HG03060 (cell line): ENCODE measurements around the gene CEP164.

Source experiments
- ATAC-seq: cut with Tn5 transposase; IDR thresholded peaks from one replicate; pipeline ENCODE4 v1.9.1; 2021; ENCODE audit warnings: low read depth, moderate number of reproducible peaks; ENCODE audit not compliant: unreplicated experiment

The CEP164 gene

DNA sequence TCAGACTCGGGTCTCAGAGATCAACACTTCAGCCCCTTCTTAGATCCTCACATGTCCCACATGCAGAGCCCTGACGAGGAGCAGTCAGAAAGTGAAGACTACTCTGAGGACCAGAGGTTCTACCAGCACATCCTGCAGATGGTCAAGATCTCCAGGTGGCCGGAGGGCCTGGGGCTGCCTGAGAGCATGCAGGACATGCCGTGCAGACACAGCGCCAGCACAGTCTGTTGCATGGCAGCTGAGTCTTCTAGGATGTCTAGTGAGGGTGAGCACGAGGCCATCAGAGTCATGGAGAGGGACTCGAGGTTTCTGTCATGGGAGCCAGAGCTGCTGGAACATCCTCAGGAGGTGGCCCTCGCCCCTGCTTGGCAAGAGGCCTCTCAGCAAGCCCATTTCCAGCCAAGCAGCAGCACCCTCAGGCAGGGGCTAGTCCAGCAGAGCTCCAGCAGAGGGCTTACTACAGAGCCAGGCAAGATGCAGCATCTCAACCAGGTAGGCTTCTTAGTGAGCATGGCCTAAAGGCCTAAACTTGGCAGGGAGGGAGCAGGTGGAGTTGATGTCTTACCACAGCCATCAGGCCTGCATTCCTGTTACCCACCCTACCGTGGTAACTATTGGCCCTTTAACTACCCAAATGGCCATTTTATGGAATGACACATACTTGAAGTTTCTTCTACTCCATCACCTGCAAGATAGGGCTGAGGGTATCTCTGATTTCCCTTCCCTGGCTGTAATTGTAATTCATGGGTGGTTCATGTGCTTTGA, 28.7 kb downstream of the CEP164 start:
- no peak for ATAC-seq

DNA sequence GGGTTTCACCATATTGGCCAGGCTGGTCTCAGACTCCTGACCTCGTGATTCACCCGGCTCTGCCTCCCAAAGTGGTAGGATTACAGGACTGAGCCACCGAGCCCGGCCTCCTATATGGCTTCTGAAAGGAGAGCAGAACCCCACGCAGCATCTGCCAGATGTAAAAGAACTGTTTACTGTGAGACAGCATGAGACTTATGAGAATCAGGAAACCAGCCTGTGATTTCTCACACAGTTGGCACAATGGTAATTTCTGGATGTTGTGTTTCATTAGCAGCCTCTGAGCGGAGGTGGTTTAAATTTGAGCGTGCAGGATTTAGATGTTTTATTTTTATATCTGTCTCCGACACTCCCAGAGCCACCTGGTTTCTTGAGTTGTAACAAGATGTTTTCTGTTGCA, 33.8 kb downstream of the CEP164 start:
- ATAC-seq, result no peak

DNA sequence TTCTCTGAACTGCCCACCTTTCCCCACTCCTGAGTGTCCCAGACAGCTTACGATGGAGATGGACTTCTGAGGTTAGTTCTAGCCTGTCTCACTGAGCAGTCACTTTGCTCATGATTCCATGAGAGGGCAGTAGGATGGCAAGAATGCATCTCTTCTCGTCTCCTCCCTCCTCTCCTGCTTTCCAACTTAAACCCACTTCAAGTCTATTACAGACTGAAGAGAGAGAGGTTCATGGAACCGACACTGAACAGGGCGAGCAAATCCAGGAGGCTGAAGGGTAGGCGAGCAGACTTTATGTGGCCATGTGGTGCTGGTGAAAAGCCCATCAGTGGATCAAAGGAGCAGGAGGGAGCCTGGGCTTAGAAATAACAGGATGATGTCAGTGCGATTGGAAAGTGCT, 38.6 kb downstream of the CEP164 start:
- ATAC-seq, result no peak

DNA sequence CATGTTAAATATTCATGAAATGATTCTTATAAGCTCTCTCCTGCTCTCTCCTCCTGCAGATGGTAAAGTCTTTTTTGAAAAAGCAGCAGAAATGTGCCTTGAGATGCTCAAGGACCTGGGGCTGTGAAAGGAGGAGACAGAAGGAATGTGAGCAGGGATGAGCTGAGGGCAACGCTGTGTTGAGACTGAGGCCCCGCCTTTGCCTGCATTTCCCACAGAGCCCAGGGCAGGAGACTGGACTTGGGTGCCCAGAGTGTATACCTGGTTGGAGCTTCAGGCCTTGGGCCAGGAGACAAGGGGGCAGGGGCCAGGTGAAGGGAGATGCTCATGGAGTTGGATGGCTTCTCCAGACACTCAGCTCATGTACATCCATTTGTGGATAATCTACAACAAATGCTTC, 39.2 kb downstream of the CEP164 start:
- no peak for ATAC-seq

DNA sequence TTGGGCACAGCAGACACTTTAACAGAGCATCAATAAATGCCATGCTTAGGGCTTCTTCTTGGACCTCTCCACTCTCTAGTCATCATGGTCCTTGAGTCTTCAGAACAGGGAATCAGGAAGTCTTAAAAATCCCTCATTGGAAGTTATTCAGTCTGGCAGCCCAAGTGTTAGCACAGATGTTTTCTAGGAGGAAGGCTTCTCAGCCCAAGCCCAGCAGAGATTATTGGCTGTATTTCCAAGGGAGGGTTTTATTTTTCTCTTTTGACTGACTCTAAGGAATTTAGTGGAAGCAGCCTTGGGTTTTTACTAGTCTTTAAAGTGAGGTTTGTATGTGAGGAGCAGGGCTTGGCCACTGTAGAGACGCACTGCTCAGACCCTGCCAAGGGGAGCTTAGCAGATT, 41.9 kb downstream of the CEP164 start:
- no peak for ATAC-seq

DNA sequence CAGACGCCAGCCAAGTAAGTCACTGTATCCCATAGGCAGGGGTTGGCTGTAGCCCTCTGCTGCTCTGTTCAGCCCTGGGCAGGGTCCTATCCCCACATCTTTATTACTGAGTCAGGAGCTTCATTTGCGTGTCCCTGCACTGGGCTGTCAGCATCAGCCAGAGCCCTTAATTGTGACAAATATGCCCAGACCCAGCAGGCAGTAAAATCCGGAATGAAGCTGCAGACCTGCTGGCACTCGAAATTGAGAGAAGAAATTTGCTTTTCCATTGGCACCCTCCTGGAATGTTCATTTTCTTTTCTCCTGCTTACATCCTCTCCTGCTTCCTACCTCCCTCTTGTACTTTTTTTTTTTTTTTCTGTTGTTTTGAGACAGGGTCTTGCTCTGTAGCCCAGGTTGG, 43.8 kb downstream of the CEP164 start:
- ATAC-seq, result no peak

DNA sequence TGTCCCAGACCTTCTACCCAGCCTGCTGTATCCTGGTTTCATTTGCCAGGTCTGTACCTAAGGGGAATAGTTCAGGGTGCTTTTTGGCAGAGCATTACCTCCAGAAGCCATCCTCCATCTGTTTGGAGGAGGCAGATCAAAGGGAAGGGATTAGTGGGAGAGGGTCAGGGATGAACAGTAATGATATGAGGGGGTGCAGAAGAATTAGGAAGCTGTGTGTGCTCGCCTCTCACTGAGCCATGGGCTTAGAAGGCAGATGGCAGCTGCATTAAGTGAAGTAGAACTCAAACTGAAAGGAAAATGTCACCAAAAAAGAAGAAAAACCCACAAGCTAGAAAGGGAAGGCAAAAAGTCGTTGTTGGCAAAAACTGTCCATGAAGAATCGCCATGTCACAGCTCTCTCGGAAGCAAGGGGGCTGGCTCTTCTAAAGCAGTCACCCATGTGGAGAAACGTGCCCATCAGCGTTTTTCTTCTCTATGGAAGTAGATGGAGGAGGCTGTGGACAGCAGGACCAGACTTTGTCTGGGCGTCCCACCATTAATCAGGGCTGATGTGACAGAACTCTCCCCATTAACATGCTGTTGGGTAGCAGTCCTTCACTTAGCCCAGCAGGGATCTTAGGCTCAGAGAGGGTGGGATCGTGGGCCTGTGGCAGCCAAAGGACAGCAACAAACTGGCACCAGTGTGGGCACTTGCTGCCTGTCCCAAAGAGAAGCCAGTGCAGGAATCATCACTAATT, 46.8 kb downstream of the CEP164 start:
- no peak for ATAC-seq

DNA sequence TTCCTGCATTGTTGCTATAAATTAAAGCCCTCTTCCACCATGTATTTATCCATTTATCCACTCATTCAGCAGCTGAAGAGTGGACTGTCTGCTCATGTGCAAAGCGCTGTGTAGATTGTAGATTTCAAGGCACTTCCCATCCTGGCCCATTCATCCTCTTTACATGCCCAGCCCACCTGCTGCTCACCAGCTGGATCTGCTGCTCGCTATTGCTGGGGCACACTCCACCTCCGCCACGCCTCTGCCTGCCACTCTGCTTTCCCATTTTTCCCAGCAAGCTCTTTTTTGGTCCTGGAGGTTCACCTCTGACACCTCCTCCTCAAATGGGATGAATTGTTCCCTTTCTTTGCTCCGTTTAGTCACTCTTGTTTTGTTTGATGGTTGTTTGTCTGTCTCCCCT, 48.3 kb downstream of the CEP164 start:
- ATAC-seq, result no peak

DNA sequence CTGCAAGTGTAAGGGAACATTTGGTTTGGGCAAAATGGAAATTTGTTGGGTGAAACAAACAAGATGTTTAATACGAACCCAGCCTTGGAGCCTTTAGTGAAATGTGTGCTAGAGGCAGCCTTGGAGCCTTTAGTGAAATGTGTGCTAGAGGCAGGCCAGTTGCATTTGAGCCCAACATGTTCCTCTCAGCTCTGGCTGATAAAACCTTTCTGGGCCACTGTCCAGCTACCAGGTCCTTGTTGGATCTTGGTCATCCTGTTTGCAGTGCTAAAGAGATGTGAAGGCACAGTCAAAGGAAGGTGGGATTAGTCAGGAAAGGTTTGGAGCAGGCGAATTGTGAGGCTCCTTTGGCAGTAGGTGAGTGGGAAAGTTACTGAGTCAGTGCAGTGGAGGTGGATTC, 48.9 kb downstream of the CEP164 start:
- no peak for ATAC-seq

DNA sequence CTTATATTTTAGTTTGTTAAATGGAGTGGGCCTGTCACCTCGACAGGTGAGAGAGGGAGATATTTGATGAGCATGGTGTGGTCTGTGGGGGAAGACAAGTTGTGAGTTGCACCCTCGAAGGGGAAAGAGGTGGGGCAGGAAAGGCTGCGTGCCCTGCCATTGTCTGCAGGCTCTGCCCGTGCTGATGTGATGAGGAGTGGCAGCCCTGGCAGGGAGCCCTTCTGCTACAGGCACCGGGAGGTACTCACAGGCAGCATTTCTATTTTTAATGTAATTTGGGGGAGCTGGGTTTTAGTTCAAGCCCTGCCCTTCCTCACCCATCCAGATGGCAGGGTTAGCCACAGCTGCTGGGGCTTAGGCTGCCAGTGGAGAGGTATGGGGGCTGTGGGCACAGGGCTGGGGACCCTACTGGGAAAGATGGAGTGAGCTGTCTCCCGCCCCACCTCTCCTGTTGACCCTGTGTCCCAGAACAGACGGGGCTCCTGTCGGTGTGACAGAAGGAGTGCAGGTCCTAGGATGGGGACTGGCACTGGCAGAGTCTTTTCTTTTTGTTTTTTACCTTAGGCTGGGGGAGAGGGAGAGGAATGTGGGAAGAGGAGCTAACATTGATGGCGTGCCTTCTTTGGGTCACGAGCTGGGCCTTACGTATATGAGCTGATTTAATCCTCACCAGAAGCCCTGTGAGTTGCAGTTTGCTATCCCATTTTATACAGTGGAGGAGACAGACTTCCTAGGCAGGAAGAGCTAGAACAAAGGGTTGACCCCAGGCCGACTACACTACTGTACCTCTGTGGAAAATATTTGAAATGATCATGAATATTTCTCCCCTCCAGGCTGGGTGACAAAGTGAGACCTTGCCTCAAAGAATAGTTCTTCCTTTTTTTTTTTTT, 51.6 kb downstream of the CEP164 start:
- ATAC-seq, result no peak

DNA sequence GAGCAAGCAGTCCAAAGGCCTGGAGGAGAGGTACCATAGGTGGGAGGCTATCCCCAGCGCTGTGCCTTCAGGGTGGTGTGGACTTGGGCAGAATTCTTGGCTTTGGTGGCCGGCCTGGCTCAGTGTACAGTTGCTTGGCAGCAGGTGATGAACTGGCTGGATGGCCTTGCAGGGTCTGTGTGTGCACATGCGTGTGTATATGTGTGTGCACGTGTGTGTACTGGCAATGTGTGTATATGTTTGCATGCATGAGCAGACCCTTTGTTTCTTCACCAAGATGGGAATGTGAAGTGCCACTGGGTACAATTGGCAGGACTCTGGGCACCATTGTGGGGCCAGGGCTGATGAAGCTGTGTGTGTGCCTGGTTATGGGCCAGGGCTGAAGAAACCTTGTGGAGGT, 53.0 kb downstream of the CEP164 start:
- no peak for ATAC-seq

DNA sequence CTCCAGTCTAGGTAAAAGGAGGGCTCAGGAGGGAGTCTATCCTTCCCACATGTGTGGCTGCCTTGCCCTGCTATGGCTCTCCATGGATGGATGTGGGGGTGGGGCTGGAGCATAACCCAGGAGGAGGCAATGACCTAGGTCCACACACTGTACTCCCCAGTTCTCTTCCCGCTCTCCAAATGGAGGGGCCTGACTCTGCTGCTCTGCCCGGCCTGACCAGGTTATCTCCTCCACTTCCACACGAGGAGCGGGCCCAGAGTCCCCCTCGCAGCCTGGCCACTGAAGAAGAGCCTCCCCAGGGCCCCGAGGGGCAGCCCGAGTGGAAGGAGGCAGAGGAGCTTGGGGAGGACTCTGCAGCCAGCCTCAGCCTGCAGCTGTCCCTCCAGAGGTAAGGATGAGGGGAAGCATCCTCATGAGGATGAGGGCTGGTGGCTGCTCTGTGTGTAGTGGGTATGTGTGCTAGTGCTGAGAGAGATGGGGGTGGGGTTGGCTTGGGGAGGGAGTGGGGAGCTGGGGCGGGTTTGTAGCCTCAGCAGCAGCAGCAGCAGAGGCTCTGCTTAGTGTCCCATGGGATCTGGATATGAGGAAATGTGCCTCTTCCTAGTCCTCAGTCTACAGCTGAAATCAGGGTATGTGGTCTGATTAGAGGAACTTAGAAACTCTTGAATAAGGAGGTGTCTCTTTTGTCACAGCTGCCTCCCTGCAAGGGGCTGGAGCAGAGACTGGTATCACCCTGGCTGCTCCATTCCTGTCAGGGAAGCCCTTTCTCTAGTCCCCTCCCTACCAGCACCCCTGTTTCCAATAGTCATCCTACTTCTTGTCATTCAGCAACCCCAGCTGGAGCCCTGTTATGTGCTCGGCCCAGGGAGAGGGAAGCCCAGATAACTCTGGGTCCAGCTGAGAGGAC, 54.1 kb downstream of the CEP164 start:
- no peak for ATAC-seq

DNA sequence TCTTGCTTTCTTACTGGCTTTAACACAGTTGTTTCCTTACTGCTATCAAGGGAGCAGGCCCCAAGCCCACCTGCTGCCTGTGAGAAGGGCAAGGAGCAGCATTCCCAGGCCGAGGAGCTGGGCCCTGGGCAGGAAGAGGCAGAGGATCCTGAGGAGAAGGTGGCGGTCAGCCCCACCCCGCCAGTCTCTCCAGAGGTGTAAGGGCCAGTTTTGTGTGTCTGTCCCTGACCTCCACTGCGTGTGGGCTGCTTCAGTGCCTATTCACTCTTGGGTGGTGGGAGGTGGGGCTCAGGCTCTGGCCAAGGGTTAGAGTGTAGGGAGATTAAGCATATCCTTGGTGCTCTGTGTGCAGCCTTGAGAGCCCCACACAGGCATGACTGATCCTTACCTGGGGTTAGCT, 55.1 kb downstream of the CEP164 start:
- ATAC-seq, result no peak

DNA sequence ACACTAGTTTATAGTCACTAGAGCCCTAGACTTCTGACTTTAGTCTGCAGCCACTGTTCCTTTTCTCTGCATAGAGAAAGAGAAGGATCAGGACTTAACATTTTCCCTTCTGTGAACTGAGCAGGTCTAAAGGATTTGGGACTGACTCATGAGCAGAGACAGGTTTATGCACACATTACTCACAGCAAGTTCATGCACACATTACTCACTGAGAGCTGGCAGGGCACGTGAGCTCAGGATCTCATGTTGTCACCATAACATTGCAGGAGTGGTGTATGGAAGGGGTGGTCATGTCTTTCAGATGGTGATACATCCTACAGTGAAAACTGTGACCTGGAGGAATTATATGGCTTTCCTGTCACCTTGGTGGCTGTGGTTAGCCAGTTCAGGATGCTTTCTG, 56.4 kb downstream of the CEP164 start:
- no peak for ATAC-seq

DNA sequence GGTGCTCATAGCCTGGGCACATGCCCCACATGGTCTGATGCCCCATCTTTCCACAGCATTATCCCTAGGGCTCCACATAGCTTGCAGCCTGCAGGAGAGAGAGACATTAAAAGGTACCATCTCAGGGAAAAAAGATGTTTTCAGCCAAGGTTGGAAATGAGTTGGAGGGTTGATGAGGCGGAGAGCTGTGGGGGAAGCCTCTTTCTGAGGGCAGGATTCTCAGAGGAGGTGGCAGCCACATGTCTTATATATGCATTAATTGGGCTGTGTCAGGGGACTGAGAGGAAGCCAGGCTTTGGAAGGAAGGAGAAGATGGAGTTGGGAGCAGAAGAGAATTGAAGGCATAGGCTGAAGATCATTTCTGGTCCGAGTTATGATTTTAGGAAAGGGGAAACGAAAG, 57.8 kb downstream of the CEP164 start:
- ATAC-seq, result no peak

DNA sequence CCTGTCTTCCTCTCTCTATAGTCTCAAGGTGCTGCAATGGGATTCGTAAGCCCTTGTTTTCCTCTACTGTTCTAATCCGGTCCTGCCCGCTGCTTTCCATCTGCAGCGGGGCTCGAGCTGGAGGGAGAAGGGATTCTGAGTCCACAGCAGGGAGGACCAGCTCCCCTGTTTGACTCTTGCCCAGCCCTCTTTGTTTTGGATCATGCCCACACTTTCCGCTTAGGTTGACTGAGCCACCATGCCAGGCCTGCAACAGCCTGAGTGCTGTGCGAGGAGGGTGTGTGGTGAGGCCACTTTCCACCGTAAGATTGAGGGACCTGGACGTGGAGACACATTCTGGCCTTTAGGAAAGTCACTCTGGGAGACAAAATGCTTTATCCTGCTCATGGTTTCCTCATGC, 58.3 kb downstream of the CEP164 start:
- ATAC-seq, result no peak

DNA sequence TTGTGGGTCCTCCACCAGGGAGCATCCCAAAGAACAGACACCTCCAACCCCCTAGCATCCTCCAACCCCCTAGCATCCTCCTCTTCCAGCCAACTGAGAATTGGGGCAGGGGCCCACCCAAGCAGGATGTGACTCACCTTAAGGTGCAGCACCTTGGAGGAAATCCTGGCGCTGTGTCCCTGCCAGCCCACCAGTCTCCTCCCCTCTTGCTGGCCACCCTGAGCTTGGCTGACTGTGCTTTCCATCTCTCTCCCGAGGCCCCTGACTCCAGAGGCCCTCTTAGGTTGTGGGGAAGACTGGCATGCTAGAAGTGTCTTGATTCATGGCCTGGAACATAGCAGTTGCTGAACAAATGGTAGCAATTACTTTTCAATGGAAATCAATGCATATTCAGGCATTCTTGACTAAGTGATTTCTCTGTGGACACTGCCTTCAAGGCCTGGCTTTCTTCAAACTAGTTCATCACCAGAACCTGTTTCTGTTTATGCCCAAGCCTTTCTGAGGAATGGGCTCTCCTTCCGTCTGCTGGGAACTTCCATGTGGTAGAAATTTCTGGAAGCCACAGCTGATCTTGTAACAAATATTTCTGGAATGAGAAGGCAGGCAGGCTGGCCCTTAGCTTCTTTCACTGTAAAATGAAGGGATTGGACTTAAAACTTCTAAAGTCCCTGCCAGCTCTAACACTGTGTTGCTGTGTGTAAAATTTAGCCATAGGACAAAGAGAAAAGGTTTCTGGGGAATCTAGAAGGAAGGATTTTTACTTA, 60.5 kb downstream of the CEP164 start:
- no peak for ATAC-seq

DNA sequence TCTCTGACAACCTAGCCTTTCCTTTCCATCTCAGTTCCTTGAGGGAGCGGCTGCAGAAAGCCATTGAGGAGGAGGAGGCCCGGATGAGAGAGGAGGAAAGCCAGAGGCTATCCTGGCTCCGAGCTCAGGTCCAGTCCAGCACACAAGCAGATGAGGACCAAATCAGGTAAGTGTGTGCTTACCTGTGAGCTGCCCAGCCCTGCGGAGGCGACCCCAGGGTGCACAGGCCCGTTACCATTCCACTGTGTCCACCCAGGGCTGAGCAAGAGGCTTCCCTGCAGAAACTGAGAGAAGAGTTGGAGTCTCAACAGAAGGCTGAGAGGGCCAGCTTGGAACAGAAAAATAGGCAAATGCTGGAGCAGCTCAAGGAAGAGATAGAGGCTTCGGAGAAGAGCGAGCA, 63.1 kb downstream of the CEP164 start:
- ATAC-seq, result no peak

DNA sequence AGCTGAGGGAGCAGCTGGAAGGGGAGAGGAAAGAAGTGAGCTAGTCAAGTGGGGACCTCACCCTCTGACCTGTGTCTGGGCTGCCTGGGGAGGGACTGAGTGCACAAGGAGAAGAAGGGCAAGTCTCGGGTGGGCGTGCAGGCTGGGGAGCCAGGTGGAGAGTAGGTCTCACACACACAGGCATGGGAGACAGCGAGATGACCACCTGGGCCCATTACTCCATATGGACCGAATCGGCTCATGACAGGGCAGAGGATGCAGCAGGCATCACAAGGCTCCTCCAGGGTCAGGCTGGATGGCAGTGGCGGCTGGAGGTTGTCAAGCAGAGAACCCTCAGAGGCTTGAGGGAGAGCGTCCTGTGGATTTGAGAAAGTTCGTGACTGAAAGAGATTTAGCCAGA, 63.5 kb downstream of the CEP164 start:
- ATAC-seq, result no peak
